Type B pancreatic cell (in vitro differentiated cells): ENCODE results near the gene ALDH16A1. TPM values are rescaled to one million over a fixed set of nuclear protein-coding genes. Genes with fewer than 3 reads are reported as not detected.
A peak's percentile ranks its signal among the peaks of the same experiment; 100 is the strongest.

Experiments used
- DNase-seq: peaks from one replicate; pipeline ENCODE4 v3.0.0; 2021; ENCODE audit warnings: mixed read lengths; ENCODE audit not compliant: unreplicated experiment; ENCODE audit errors: extremely low spot score
- H3K27ac Mint-ChIP-seq: 2 replicates; pipeline ENCODE4 v1.8.0; 2021; ENCODE audit warnings: mild to moderate bottlenecking, mixed read lengths
- H3K27me3 Mint-ChIP-seq: 2 replicates; pipeline ENCODE4 v1.8.0; 2021; ENCODE audit warnings: mixed read lengths
- H3K36me3 Mint-ChIP-seq: 2 replicates; pipeline ENCODE4 v1.8.0; 2021; ENCODE audit warnings: mixed read lengths
- H3K4me1 Mint-ChIP-seq: one replicate; pipeline ENCODE4 v1.8.0; 2021; ENCODE audit warnings: mixed read lengths; ENCODE audit not compliant: unreplicated experiment
- H3K4me3 Mint-ChIP-seq: 2 replicates; pipeline ENCODE4 v1.8.0; 2021; ENCODE audit warnings: mild to moderate bottlenecking, mixed read lengths
- H3K9me3 Mint-ChIP-seq: 2 replicates; pipeline ENCODE4 v1.8.0; 2021; ENCODE audit warnings: mixed read lengths
- CTCF ChIP-seq: fragments of 200-600 bp; sonication (generic); conservative IDR thresholded peaks from 2 replicates; pipeline ENCODE4 v1.5.0; 2021; ENCODE audit warnings: antibody characterized with exemption, mild to moderate bottlenecking
- total RNA-seq: library from RNA; stranded (reverse); gene quantifications from 2 replicates; pipeline ENCODE4 v1.2.1, GENCODE V29; 2021; ENCODE audit warnings: low replicate concordance

The ALDH16A1 gene
- total RNA-seq, 1 donor from 2014 or later, result 33.7 TPM

GRCh38 chr19:49487277-49488045 lies 34.4 kb downstream of the ALDH16A1 start, which contains the start of gene RPL13A:
TSS of gene RPL13A (plus strand) at chr19:49487608. CDS start at chr19:49487630, 22 bp downstream.
- Mint-ChIP-seq H3K36me3 (peaks cover 37% of the 10 kb centered on the region), H3K4me3 (peak within 1 kb of the TSS; percentile 98), H3K9me3 (no peaks in the 10 kb centered on the region), H3K27ac (peak within 1 kb of the TSS; percentile 92), H3K4me1 (peaks cover 11% of the 10 kb centered on the region), H3K27me3 (peaks cover 3% of the 10 kb centered on the region)
- no peak for TF ChIP-seq CTCF
- peak; percentile 100 for DNase-seq

GRCh38 chr19:49488046-49488862 lies 35.2 kb downstream of the ALDH16A1 start:
- Mint-ChIP-seq H3K4me1 (peaks cover 11% of the 10 kb centered on the region), H3K27me3 (peaks cover 3% of the 10 kb centered on the region), H3K36me3 (peaks cover 43% of the 10 kb centered on the region), H3K27ac (peak overlapping the region; percentile 92), H3K9me3 (no peaks in the 10 kb centered on the region), H3K4me3 (peak overlapping the region; percentile 98)
- DNase-seq, result no peak
- no peak for TF ChIP-seq CTCF

GRCh38 chr19:49488863-49489537 lies 36.0 kb downstream of the ALDH16A1 start:
- Mint-ChIP-seq H3K27ac (peak overlapping the region; percentile 92), H3K4me1 (peaks cover 11% of the 10 kb centered on the region), H3K4me3 (peak overlapping the region; percentile 98), H3K27me3 (peaks cover 3% of the 10 kb centered on the region), H3K36me3 (peaks cover 43% of the 10 kb centered on the region), H3K9me3 (no peaks in the 10 kb centered on the region)
- no peak for TF ChIP-seq CTCF
- no peak for DNase-seq

GRCh38 chr19:49489601-49490167 lies 36.7 kb downstream of the ALDH16A1 start:
- Mint-ChIP-seq H3K9me3 (no peaks in the 10 kb centered on the region), H3K4me1 (peaks cover 11% of the 10 kb centered on the region), H3K36me3 (peaks cover 43% of the 10 kb centered on the region), H3K27ac (peak overlapping the region; percentile 92), H3K27me3 (peaks cover 3% of the 10 kb centered on the region), H3K4me3 (peak overlapping the region; percentile 98)
- no peak for DNase-seq
- no peak for TF ChIP-seq CTCF
